Liver (tissue), 9 donors: ENCODE data around the gene CDC5L. TPM values are rescaled to one million over a fixed set of nuclear protein-coding genes. Genes with fewer than 3 reads are reported as not detected.

Experiments used
- DNase-seq: peaks from one replicate; pipeline ENCODE4 v3.0.0-alpha.2; 2017; ENCODE audit warnings: low spot score
- H3K27ac ChIP-seq, 2 donors: one replicate each; pipeline ENCODE4 v1.7.0; 2013; ENCODE audit warnings: inconsistent platforms in 2 of 2, low read length in 2 of 2, control low read depth in 1 of 2, low read depth in 1 of 2, mild to moderate bottlenecking in 1 of 2
- H3K27me3 ChIP-seq, 4 donors: one replicate each; pipeline versions ENCODE4 v1.6.1 to v1.7.0; 2013; ENCODE audit warnings: low read length in 3 of 4, inconsistent platforms in 1 of 4, mild to moderate bottlenecking in 1 of 4, moderate library complexity in 1 of 4; ENCODE audit not compliant: control insufficient read depth in 4 of 4, insufficient read depth in 4 of 4
- H3K36me3 ChIP-seq, 4 donors: one replicate each; pipeline versions ENCODE4 v1.6.1 to v1.7.0; 2013; ENCODE audit warnings: low read length in 3 of 4, mild to moderate bottlenecking in 3 of 4, low read depth in 1 of 4, moderate library complexity in 1 of 4; ENCODE audit not compliant: control insufficient read depth in 4 of 4, insufficient read depth in 3 of 4
- H3K4me1 ChIP-seq, 4 donors: one replicate each; pipeline versions ENCODE4 v1.6.1 to v1.7.0; 2013; ENCODE audit warnings: low read length in 3 of 4, mild to moderate bottlenecking in 3 of 4, moderate library complexity in 1 of 4; ENCODE audit not compliant: control insufficient read depth in 4 of 4, insufficient read depth in 4 of 4
- H3K4me3 ChIP-seq, 3 donors: one replicate each; pipeline versions ENCODE4 v1.6.1 to v1.7.0; 2013; ENCODE audit warnings: low read length in 3 of 3, control low read depth in 1 of 3, low read depth in 1 of 3, mild to moderate bottlenecking in 1 of 3
- H3K9ac ChIP-seq, 2 donors: one replicate each; pipeline ENCODE4 v1.7.0; 2013; ENCODE audit warnings: low read length in 2 of 2, mild to moderate bottlenecking in 2 of 2, moderate library complexity in 2 of 2, control low read depth in 1 of 2, low read depth in 1 of 2
- H3K9me3 ChIP-seq, 4 donors: one replicate each; pipeline versions ENCODE4 v1.6.1 to v1.7.0; 2013; ENCODE audit warnings: low read length in 3 of 4; ENCODE audit not compliant: control insufficient read depth in 4 of 4
- EGR1 ChIP-seq, 2 donors: IDR thresholded peaks; 2 replicates each; pipeline ENCODE4 v1.6.1; 2016 to 2018; ENCODE audit warnings: antibody characterized with exemption in 2 of 2, low read depth in 2 of 2
- FOXA1 ChIP-seq: IDR thresholded peaks from 2 replicates; pipeline ENCODE4 v1.6.1; 2016; ENCODE audit warnings: antibody characterized with exemption
- FOXA2 ChIP-seq: IDR thresholded peaks from 2 replicates; pipeline ENCODE4 v1.6.1; 2016; ENCODE audit warnings: antibody characterized with exemption
- GABPA ChIP-seq, 2 donors: IDR thresholded peaks in 1 of 2; conservative IDR thresholded peaks in 1 of 2; 2 replicates each; pipeline ENCODE4 v1.6.1; 2016; ENCODE audit warnings: antibody characterized with exemption in 2 of 2, mild to moderate bottlenecking in 1 of 2, moderate library complexity in 1 of 2
- HNF4A ChIP-seq, 2 donors: conservative IDR thresholded peaks; 2 replicates each; pipeline ENCODE4 v1.6.1; 2016; ENCODE audit warnings: antibody characterized with exemption in 2 of 2, mild to moderate bottlenecking in 2 of 2
- HNF4G ChIP-seq: IDR thresholded peaks from 2 replicates; pipeline ENCODE4 v1.6.1; 2016; ENCODE audit warnings: antibody characterized with exemption
- JUND ChIP-seq, 2 donors: IDR thresholded peaks; 2 replicates each; pipeline ENCODE4 v1.6.1; 2016; ENCODE audit warnings: antibody characterized with exemption in 2 of 2
- MAX ChIP-seq: IDR thresholded peaks from 2 replicates; pipeline ENCODE4 v1.6.1; 2016; ENCODE audit warnings: antibody characterized with exemption
- RAD21 ChIP-seq, 2 donors: IDR thresholded peaks; 2 replicates each; pipeline ENCODE4 v1.6.1; 2016; ENCODE audit warnings: antibody characterized with exemption in 2 of 2, mild to moderate bottlenecking in 2 of 2
- RXRA ChIP-seq, 2 donors: IDR thresholded peaks; 2 replicates each; pipeline ENCODE4 v1.6.1; 2017 to 2018; ENCODE audit warnings: antibody characterized with exemption in 2 of 2, mild to moderate bottlenecking in 1 of 2
- SP1 ChIP-seq: IDR thresholded peaks from 2 replicates; pipeline ENCODE4 v1.6.1; 2018; ENCODE audit warnings: antibody characterized with exemption, mild to moderate bottlenecking
- TAF1 ChIP-seq: conservative IDR thresholded peaks from 2 replicates; pipeline ENCODE4 v1.6.1; 2016; ENCODE audit warnings: antibody characterized with exemption, mild to moderate bottlenecking
- YY1 ChIP-seq: IDR thresholded peaks from 2 replicates; pipeline ENCODE4 v1.6.1; 2016; ENCODE audit warnings: antibody characterized with exemption, mild to moderate bottlenecking
- ZBTB33 ChIP-seq: IDR thresholded peaks from 2 replicates; pipeline ENCODE4 v1.6.1; 2016; ENCODE audit warnings: antibody characterized with exemption
- WGBS: extraction: QIAGEN DNeasy Blood & Tissue Kit; methylation state at CpG from one replicate; pipeline ENCODE4 v1.1.7; 2013; 5-methylcytosine and 5-hydroxymethylcytosine counted together
- polyA plus RNA-seq, 2 donors: library from polyadenylated mRNA; stranded (reverse) in 1 of 2; unstranded in 1 of 2; fragments of 200-250 nt in 1 of 2; fragments of >200 nt in 1 of 2; fragmentation: Nextera tagmentation in 1 of 2; extraction: Ambion mirVana in 1 of 2; gene quantifications; one replicate each; pipeline versions ENCODE4 v1.2.1 to v1.2.3, GENCODE V29; 2013 to 2015
- total RNA-seq, 2 donors: library from RNA; depleted of rRNA; stranded (reverse); fragments of >200 nt; gene quantifications; one replicate each; pipeline ENCODE4 v1.2.3, GENCODE V29; 2014
- TF ChIP-seq, protein P1 (sequence below): IDR thresholded peaks from 2 replicates; pipeline ENCODE4 v1.6.1; 2016; ENCODE audit warnings: antibody characterized with exemption
- TF ChIP-seq, protein P2 (sequence below): IDR thresholded peaks from 2 replicates; pipeline ENCODE4 v1.6.1; 2016; ENCODE audit warnings: antibody characterized with exemption, mild to moderate bottlenecking
- TF ChIP-seq, protein P3 (sequence below): fragments of 150-350 bp; IDR thresholded peaks from 2 replicates; pipeline ENCODE4 v1.5.1; 2017; ENCODE audit warnings: improper control_type of control experiment, low read depth, low read length; ENCODE audit not compliant: missing input control
- donor health status: healthy.
- donor health status: healthy.
- donor health status: healthy.
- donor health status: healthy.
- donor health status: healthy.

CDC5L gene
- total and polyA plus RNA-seq, 4 donors = 5.4 to 12.3 (median 11.0) TPM

DNA sequence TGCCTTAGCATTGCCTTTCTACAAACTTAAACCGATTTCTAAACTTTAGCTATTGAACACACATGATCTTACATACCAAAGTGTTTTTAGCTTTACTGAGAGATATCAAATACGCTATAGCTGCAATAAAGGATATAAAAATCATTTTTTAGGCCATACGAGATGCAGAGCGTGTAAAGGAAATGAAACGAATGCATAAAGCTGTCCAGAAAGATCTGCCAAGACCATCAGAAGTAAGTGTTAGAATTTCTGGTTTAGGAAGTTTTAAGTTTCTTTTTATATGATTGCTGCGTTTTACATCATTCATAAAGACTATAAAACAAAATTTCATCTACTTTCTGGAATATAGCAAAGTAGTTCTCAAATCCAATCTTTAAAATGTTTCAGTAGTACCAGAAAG, 38.4 kb downstream of the CDC5L start:
- no peak for DNase-seq
- no peaks in the 10 kb centered on the region for H3K27me3 ChIP-seq
- H3K9ac ChIP-seq = no peak overlapping the region
- H3K9me3 ChIP-seq = no peaks in the 10 kb centered on the region
- peaks cover 0 to 10% (median 2%) of the 10 kb centered on the region in 4 donors for H3K4me1 ChIP-seq
- H3K4me3 ChIP-seq = no peak overlapping the region
- 95% methylated on average over 6 of the region's 6 CpGs for WGBS
- TF ChIP-seq GABPA (IDR thresholded peaks at IDR 0.05 in 1 of 2, conservative IDR thresholded peaks at IDR 0.05 in 1 of 2) = no peak
- TF ChIP-seq SP1 = no peak
- no peak for TF ChIP-seq TAF1
- no peak for TF ChIP-seq RAD21 (IDR thresholded peaks at IDR 0.05)
- no peak for TF ChIP-seq RXRA (IDR thresholded peaks at IDR 0.05)
- no peak for TF ChIP-seq EGR1 (IDR thresholded peaks at IDR 0.05; ENCODE audit: low read depth in 2 of 2)
- TF ChIP-seq MAX = no peak
- TF ChIP-seq, protein P1, sequence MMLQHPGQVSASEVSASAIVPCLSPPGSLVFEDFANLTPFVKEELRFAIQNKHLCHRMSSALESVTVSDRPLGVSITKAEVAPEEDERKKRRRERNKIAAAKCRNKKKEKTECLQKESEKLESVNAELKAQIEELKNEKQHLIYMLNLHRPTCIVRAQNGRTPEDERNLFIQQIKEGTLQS = no peak
- TF ChIP-seq, protein P2, sequence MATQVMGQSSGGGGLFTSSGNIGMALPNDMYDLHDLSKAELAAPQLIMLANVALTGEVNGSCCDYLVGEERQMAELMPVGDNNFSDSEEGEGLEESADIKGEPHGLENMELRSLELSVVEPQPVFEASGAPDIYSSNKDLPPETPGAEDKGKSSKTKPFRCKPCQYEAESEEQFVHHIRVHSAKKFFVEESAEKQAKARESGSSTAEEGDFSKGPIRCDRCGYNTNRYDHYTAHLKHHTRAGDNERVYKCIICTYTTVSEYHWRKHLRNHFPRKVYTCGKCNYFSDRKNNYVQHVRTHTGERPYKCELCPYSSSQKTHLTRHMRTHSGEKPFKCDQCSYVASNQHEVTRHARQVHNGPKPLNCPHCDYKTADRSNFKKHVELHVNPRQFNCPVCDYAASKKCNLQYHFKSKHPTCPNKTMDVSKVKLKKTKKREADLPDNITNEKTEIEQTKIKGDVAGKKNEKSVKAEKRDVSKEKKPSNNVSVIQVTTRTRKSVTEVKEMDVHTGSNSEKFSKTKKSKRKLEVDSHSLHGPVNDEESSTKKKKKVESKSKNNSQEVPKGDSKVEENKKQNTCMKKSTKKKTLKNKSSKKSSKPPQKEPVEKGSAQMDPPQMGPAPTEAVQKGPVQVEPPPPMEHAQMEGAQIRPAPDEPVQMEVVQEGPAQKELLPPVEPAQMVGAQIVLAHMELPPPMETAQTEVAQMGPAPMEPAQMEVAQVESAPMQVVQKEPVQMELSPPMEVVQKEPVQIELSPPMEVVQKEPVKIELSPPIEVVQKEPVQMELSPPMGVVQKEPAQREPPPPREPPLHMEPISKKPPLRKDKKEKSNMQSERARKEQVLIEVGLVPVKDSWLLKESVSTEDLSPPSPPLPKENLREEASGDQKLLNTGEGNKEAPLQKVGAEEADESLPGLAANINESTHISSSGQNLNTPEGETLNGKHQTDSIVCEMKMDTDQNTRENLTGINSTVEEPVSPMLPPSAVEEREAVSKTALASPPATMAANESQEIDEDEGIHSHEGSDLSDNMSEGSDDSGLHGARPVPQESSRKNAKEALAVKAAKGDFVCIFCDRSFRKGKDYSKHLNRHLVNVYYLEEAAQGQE = no peak
- no peak for TF ChIP-seq ZBTB33
- no peak for TF ChIP-seq YY1
- no peak for TF ChIP-seq HNF4G
- TF ChIP-seq, protein P3, sequence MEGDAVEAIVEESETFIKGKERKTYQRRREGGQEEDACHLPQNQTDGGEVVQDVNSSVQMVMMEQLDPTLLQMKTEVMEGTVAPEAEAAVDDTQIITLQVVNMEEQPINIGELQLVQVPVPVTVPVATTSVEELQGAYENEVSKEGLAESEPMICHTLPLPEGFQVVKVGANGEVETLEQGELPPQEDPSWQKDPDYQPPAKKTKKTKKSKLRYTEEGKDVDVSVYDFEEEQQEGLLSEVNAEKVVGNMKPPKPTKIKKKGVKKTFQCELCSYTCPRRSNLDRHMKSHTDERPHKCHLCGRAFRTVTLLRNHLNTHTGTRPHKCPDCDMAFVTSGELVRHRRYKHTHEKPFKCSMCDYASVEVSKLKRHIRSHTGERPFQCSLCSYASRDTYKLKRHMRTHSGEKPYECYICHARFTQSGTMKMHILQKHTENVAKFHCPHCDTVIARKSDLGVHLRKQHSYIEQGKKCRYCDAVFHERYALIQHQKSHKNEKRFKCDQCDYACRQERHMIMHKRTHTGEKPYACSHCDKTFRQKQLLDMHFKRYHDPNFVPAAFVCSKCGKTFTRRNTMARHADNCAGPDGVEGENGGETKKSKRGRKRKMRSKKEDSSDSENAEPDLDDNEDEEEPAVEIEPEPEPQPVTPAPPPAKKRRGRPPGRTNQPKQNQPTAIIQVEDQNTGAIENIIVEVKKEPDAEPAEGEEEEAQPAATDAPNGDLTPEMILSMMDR = no peak
- TF ChIP-seq HNF4A (conservative IDR thresholded peaks at IDR 0.05) = no peak
- no peak for TF ChIP-seq FOXA1
- H3K36me3 ChIP-seq = peaks cover 0 to 71% (median 53%) of the 10 kb centered on the region in 4 donors
- H3K27ac ChIP-seq = no peak overlapping the region

- Histone ChIP-seq H3K36me3 (peaks cover 0 to 53% (median 43%) of the 10 kb centered on the region in 4 donors), H3K27ac (no peak overlapping the region), H3K4me1 (peaks cover 0 to 11% (median 7%) of the 10 kb centered on the region in 4 donors), H3K9ac (no peak overlapping the region), H3K9me3 (no peaks in the 10 kb centered on the region), H3K4me3 (no peak overlapping the region), H3K27me3 (no peaks in the 10 kb centered on the region)
- no peak for TF ChIP-seq ZBTB33
- no peak for TF ChIP-seq RXRA (IDR thresholded peaks at IDR 0.05)
- no peak for TF ChIP-seq HNF4A (conservative IDR thresholded peaks at IDR 0.05)
- TF ChIP-seq FOXA2 = no peak
- no peak for TF ChIP-seq HNF4G
- TF ChIP-seq SP1 = no peak
- TF ChIP-seq, protein P1 = no peak
- TF ChIP-seq MAX = no peak
- no peak for TF ChIP-seq YY1
- TF ChIP-seq TAF1 = no peak
- TF ChIP-seq RAD21 (IDR thresholded peaks at IDR 0.05) = no peak
- no peak for TF ChIP-seq FOXA1
- TF ChIP-seq EGR1 (IDR thresholded peaks at IDR 0.05; ENCODE audit: low read depth in 2 of 2) = no peak
- no peak for TF ChIP-seq JUND (IDR thresholded peaks at IDR 0.05)
- WGBS = 93% methylated on average over 3 of the region's 3 CpGs
- DNase-seq = no peak
Measured at GRCh38 chr6:44428682-44429081, 41.2 kb downstream of the CDC5L start.
